ENCODE results near the gene C21orf58.
"Not testable (repeated sequence)": the region's sequence is repeated elsewhere in the genome, so short reads cannot be mapped to it uniquely, and the experiment has no call there.

Gene C21orf58

DNA sequence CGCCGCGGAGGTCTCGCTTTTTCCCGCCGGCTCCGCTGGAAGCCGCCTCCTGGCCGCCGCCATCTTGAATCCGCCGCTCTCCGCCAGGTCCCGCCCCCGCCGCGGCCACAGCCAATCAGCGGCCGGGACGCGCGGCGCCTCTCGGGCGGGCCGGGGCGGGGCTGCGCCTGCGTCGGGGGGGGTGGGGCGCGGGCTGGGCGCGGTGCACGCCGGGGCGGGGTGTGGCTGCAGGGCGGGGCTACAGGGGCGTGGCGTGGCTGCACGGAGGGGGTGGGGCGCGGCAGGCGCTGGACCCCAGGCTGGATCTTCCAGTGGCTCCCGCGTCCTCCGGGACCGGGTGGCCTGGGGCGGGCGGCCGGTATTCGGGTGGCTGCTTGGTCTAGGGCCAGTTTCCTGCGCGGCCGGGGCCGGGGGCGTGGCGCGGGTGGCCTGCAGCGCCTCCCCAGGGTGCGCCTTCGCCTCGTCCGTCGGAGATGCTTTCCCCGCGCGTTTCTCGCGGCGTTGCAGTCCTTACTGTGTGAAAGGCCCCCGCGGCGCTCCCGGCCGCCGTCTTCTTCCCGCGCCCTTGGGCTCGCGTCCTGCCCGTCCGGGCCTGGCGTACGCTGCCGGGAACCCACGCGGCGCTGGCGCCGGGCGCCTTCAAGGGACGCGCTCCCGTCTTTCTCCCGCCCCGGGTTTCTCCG lies 861 bp upstream of the C21orf58 start:
- DNase-seq (ENCODE audit: low spot score) = peak; percentile 81

DNA sequence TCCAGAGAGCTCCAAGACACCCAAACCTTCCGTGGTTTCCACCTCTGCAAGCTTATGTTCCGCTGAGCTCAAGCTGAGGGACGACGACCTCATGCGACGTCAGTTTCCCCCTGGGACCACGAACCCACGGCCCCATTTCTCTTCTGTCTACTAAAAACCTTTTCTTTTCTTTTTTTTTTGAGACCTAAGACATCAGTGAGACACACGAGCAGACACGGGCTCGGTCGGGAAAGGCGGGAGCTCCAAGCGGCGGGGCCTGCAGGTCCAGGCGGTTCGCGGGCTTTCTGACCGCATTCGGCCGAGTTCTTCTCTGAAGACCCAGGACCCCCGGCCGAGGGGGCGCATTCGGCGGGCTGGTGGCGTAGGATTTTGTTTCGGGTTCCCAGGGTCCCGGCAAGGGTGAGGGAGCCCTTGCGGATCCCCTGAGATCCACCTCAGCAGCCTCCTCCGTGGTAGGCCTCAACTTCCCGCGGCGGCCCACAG lies 402 bp downstream of the C21orf58 start:
- DNase-seq (ENCODE audit: low spot score) = no peak

DNA sequence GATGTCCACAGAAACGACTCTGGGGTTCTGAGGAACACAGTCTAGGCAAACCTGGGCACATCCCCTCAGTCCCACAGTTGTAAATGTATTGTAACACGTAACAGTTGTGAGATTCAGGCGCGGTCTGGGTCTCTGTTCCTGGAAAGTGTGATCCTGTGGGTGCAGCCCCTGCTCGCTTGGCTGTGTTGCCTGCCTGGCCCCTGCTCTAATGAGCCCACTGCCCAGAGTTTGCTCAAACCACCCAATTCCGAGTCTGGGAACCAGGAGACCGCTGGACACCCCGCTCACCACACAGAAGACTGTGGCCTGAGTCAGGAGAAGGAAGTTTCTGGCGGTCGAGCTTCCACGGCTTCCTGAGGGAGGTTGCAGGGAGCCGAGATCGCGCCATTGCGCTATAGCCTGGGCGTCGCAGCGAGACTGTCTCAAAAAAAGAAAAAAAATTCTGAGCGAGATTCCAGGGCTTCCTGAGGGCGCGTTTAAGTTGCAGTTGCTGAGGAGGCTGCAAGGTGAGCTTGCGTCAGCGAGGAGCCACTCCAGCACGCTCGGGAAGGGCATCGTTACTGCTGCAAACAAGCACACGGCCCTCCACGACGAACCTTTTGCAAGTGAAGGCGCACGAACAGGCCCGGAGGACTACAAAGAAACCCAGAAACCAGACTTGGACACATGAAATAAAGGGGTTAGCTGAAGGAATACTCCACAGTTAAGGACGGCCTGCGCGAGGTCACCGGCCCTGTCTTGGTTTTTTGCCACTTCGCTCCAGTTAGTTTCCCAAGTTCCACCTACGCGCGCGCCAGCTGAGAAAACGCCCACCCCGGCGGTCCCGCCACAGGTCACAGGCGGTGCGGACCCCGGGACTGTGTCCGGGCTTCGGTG lies 1.1 kb downstream of the C21orf58 start:
- DNase-seq (ENCODE audit: low spot score) = peak; percentile 60

DNA sequence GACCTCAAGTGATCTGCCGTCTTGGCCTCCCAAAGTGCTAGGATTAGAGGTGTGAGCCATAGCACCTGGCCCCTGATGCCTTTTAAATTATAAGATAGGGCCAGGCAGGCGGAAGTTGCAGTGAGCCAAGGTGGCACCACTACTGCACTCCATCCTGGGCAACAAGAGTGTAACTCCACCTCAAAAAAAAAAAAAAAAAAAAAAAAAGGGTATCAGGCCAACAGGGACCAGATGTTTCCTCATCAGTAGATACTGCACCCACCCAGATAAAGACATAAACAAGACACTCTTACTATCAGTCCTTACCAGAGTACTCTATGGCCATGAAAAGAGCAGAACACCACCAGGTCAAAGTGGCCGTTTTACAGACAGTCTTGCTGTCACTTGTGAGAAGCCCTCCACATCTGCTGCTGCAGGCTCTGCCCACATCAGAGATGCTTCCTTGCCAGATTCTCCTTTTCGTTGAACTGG lies 3.3 kb downstream of the C21orf58 start:
- no peak for DNase-seq (ENCODE audit: low spot score)

DNA sequence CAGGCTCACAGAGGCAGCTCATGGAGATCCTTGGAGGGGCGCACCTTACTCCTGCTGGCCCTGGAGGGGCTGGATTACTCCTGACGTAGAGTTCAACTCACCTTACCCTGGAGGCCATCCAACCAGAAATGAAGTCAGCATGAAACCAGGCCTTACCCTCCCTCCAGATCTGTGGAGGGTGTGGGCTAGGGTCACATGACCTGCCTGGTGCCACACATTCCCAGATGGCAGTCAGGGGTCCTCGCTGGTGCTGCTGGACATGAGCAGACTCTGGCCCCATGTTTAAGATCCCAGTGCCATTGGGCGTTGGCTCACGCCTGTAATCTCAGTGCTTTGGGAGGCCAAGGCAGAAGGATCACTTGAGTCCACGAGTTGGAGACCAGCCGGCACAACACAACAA lies 4.5 kb downstream of the C21orf58 start:
- DNase-seq (ENCODE audit: low spot score) = no peak

DNA sequence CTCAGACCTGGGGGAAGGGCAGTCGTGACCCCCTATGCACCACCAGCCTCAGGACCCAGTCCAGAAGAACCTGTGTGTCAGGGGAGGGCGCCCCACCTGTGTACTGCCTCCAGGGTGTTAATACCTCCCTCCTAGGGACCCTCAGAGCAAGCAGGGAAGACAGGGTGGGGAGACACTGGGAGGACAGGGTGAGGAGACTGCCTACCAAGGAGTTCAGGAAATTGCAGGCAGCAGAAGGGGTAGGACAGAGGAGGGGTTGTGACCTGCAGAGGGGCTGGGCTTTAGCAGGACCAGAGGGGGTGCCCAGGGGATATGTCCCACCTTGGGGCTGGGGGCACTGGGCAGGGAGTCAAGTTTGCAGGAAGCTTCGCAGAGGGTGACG lies 5.2 kb downstream of the C21orf58 start:
- DNase-seq (ENCODE audit: low spot score) = no peak

DNA sequence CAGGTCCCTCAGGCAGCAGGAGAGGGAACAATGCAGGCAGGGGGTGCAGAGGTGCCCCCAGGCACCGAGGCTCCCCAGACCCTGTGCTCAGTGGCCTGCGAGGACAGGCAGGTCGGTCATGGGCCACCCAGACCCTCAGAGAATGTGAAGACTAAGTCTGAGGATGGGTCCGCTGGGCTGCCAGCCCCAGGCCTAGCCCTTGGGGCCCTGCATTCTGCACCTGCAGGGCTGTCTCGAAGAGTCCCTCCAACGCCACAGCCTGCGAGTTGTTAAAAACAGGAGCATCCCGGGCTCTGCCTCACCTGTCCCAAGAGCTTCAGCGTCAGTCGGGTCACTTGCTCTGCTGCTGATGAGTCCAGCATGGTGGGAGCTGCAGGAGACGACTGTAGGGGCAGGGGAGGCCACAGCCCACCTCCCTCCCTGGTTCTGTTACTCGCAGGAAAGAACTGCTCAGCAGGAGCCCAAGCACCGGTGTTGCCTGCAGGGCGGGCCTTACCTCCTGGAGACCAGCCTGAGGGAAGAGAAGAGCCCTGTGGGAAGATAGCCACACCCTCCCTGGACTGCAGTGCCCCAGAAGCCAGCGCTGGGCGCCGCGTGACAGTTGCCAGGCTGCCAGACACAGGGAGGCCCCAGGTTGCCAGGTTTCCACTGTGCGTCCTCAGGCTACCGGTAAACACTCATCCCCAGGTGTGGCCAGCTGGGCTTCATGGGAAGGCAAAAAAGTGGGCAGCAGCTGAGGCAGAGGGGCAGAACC lies 5.8 kb downstream of the C21orf58 start:
- no peak for DNase-seq (ENCODE audit: low spot score)

DNA sequence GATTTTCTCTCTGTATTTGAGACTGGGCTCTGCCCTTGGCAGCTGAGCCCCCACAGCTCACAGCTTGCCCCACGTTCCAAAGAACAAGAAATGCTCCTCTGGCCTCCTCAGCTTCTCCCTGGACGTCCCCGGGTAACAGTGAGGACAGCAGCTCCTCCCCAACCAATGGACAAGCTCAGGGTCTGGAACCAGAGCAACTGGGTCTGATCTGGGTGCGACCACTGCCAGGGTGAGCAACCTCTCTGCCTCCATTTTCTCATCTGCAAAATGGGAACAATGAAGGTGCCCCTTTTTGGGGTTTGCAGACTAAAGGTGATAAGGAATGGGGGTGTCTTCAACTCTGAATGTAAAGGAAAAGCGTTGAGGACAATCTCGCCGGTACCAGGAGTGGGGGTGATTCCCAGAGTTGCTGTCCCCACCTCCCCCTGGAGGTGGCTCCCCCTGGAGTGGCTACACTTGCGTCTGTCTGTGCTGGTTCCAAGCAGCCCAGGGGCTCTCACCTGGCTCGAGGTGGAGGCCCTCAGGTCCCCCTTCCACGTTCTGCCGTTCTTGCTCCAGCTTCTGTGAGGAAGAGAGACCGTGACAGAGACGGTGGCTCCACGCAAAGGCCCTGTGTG lies 6.9 kb downstream of the C21orf58 start:
- no peak for DNase-seq (ENCODE audit: low spot score)

DNA sequence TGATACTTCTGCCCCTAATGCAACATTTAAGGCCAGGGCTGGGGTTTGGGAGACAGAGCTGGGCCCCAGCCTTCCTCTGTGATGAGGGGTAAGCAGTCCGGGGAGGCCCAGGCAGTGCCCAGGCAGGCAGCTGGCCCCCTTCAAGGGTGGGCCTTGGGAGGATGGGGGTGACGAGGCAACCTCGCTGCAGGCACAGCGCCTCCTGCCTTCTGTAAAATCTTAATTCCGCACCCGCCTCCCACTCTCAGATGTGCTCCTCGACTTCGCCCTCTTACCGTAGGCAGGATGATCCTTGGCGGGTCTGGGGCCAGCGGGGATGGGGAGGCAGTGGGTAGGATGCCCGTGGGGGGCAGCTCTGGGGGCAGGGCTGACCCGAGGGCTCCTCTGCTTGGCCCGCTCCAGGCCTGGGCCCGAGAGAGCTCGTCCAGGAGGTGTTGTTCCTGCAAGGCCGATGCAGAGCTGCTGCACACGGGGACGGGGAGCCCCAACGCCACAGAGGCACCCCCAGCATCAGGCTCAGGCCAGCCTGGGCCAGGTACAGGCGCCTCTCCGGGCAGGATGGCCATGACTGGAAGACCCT lies 9.1 kb downstream of the C21orf58 start:
- DNase-seq (ENCODE audit: low spot score) = no peak

DNA sequence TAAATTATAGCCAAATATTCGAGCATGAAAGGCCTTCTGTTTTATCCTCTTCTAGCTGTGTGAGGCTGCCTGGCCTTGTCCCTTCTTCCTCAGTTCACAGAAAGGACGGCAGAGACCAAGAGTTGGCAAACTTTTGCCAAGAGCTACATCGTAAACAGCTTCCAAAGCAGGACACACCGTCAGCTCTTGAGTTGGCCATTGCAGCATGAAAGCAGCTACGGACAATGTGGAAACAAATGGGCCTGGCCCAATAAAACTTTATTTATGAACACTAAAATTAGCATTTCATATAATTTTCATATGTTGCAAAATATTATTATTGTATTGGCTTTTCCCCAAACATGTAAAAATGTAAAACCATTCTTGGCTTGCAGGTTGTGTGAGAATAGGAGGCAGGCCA lies 10.7 kb downstream of the C21orf58 start:
- DNase-seq (ENCODE audit: low spot score) = no peak

DNA sequence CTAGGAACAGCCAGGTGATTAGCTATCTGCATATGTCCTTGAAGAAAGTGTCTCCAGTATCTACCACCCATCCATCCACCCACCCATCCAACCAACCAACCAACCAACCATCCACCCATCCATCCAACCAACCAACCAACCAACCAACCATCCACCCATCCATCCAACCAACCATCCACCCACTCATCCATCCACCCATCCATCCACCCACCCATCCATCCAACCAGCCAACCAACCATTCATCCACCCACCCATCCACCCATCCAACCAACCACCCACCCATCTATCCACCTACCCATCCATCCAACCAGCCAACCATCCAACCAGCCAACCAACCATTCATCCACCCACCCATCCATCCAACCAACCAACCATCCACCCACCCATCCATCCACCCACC lies 12.1 kb downstream of the C21orf58 start:
- no peak for DNase-seq (ENCODE audit: low spot score)

DNA sequence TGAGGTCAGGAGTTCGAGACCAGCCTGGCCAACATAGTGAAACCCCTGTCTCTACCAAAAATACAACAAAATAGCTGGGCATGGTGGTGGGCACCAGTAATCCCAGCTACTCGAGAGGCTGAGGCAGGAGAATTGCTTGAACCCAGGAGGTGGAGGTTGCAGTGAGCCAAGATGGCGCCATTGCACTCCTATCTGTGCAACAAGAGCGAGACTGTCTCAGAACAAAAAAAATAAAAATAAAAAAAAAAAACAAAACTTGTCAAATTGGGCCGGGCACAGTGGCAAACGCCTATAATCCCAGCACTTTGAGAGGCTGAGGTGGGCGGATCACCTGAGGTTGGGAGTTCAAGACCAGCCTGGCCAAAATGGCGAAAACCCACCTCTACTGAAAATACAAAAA lies 13.4 kb downstream of the C21orf58 start:
- DNase-seq (ENCODE audit: low spot score) = not testable (repeated sequence)

DNA sequence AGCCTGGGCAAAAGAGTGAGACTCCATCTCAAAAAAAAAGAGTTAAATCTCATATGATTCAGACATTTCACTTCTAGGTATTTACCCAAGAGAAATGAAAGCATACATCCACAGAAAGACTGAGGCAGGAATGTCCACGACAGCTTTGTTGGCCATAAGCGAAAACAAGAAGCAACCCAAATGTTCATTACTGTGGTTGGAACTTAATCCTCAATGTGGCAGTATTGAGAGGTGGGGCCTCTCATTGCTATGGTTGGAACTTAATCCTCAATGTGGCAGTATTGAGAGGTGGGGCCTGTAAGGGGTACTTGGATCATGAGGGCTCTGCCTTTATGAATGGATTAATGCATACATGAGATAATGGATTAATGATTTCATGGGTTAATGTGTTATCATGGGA lies 15.2 kb downstream of the C21orf58 start:
- DNase-seq (ENCODE audit: low spot score) = no peak

DNA sequence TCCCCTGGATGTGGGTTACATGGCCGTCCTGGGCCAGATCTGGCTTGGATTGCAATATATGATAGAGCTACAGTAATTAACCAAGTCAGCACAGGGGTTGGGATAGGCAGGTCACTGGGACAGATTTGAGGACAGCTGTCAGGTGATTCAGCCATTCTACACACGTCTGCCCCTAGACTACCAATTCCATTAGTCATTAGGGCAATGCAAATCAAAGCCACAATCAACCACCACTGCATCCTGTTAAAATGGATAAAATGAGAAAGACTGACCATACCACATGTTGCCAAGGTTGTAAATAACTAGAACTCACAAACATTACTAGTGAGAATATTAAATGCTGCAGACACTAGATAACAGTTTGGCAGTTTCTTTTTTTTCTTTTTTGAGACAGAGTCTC lies 16.0 kb downstream of the C21orf58 start:
- DNase-seq (ENCODE audit: low spot score) = no peak

DNA sequence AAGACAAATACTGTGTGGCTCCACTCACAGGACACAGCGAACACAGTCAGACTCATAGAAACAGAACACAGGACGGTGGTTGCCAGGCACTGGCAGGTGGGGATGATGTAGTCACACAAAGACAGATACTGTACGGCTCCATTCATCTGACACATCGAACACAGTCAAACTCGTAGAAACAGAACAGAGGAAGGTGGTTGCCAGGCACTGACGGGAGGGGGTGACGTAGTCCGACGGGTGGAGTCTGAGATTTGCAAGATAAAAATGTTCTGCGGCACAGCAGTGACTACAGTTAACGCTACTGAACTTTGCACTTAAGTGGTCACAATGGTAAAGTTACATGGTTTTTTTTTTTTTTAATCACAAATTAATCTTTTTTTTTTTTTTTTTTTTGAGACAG lies 18.7 kb downstream of the C21orf58 start:
- no peak for DNase-seq (ENCODE audit: low spot score)

DNA sequence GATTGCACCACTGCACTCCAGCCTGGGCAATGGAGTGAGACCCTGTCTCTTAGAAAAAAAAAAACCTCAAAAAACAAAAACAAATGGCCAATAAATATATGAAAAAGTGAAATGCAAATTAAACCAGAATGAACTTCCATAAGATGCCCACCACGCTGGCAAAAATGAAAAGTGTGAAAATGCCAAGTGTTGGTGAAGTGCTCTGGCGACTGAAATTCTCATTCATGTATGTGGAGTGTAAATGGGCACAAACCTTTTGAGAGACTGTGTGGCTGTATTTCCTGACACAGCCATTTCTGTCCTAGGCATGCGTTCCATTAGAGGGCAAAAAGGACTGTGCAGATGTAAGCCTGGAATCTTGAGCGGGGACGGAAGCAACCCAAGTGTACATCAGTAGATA lies 19.2 kb downstream of the C21orf58 start:
- no peak for DNase-seq (ENCODE audit: low spot score)

DNA sequence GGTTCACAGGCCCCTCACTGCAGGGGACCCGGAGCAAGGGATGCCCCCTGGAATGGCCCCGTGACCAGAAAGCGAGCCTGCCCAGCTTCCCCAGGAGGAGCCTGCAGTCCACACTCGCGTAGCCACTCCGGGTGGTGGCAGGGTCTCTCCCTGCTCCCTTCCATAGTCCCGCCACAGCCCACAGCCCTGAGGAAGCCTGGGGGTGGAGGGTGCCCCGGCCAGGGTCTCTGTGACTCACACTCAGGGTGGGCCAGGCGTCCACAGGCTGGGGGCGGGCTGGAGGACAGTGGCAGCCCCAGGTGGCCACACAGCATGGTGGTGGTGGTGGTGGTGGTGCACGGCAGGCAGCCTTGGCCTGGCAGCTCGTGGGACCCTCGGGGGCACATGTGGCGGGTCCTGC lies 21.9 kb downstream of the C21orf58 start:
- no peak for DNase-seq (ENCODE audit: low spot score)

DNA sequence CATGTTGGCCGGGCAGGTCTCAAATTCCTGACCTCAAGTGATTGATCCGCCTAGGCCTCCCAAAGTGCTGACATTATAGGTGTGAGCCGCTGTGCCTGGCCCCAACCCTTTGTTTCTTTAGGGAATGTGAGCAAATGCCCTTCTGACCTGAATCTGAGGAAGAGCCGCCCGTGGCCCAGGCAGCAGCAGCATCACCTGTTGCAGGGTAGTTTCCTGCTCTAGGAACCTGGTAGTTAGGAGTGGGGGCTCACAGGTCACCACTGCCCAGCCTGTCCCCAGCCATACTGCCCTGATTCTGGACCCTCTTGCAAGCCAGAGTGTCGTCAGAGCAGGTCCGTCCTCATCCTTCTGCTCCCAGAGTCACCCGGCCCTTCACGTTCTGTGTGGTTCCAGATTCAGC lies 24.5 kb downstream of the C21orf58 start:
- DNase-seq (ENCODE audit: low spot score) = no peak

DNA sequence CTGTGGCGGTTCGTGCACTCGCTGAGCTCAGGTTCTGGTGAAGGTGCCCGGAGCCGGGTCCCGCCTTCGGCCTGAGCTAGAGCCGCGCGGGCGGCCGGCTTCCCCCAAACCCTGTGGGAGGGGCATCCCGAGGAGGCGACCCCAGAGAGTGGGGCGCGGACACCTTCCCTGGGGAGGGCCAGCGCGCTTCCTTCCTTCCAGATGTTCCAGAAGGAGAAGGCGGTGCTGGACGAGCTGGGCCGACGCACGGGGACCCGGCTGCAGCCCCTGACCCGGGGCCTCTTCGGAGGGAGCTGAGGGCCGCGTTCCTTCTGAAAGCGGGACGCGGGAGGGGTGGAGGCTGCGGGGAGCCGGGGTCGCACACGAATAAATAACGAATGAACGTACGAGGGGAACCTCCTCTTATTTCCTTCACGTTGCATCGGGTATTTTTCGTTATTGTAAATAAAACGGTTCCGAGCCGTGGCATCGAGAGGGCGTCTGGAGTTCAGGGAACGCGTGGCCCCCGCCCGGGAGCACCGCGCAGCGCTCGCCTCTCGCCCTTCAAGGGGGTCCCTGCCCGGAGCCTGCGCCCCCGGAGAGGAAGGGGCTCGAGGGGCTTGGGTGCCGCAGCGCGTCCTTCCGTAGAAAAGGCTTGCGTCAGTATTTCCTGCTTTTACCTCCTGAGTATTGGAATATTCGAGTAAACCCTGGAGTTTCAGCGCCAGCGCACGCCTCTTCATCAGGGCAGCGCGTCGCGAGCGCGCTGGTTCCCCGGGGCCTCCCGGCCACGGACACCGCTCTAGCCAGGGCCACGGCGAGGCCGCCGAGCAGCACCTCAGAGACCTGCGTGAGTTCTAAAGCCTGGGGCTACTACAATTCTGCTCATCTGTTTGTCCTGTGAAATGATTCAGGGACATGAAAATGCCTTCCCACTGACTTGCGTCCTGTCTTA lies 26.1 kb downstream of the C21orf58 start:
- no peak for DNase-seq (ENCODE audit: low spot score)

DNA sequence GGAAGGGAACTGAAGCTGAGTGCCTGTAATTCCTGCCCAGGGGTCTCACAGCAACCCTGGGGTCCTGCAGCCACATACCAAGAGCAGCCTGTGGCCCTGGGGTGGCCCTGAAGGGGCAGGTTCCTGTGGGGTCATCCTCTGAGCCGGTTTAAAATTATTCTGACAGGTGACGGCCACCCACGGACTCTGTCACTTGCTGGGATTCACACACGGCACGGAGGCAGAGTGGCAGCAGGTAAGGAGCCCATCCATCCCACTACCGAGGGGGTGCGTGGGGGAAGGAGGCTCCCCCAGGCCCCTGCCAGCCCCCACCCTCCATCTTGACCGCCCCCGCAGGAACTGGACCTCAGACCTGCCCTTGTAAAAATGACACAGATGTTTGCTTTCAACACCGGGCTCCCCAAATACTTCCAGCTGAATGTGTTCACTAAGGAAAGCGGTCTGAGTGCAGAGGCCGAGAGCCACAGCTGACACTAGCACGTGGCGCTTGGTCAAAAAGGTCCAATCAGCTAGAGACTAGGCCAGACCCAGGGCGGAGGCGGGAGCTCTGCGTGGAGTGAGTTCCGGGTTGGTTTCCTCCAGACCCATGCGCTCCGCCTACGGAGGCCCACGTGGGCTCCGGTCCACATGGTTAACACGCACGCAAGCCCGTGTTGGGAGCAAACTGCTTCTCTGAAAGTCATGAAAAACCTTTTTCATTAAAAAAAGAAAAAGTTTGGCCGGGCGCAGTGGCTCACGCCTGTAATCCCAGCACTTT lies 27.5 kb downstream of the C21orf58 start:
- no peak for DNase-seq (ENCODE audit: low spot score)
